NCI-H2029 treated with DMSO at 0.1 percent for 48 hours (cell line): ENCODE measurements around the gene NEURL4.

Experiments used
- DNase-seq: peaks from one replicate; lab custom pipeline; 2025; lab: John Stamatoyannopoulos, UW

Gene NEURL4

DNA sequence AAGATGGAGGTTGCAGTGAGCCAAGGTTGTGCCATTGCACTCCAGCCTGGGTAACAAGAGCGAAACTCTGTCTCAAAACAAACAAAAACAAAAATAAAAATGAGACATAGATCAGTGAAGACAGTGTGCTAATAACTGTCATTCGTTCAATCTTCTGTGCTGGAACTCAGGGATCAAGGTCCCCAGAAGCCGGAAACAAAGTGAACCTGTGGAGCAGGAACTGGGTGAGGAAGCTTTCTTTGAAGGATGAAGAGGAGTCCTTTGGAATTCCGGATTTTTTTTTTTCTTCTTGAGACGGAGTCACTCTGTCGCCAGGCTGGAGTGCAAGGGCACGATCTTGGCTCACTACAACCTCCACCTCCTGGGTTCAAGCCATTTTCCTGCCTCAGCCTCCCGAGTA lies 49.7 kb downstream of the NEURL4 start:
- DNase-seq: no peak

DNA sequence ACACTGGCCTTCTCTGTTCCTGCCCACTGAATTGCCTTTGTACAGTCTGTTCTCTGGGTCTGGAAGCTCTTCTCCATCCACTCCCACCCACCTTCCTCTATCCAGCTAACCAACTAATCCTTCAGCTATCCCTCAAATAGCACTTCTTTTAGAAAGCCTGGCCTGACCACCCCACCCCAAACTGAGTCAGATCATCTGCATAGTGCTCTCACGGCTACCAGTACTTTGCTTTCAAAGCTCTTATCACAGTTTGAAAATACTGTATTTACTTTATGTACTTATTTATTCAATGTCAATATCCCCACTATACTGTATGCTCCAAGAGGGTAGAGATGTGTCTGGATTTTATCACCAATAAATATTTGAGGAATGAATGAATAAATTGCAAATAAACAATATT lies 62.4 kb downstream of the NEURL4 start:
- DNase-seq: no peak
